ENCODE data around the gene RAB15.

The RAB15 gene

DNA sequence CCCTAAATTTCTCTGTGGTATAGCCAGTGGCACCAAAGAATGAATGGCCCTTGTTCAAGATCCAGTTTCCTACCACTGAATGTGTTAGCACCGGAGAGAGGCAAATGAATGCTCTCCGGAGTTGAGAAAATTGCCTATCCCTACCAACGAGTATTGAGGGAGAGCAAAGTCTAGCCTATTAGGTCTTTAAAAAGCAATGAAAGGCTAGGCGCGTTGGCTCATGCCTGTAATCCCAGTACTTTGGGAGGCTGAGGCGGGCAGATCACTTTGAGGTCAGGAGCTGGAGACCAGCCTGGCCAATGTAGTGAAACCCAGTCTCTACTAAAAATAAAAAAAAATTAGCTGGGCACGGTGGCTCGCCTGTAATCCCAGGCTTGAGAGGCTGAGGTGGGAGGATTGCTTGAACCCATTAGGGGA, 898 bp upstream of the RAB15 start:
- Histone ChIP-seq H3K9ac (ENCODE audit: low read depth, low read length) (peak overlapping the region; percentile 68; the same call in 1 of the 2 replicates), H3K79me2 (ENCODE audit: insufficient read depth, low read length) (no peaks in the 10 kb centered on the region), H3K27me3 (ENCODE audit: insufficient read depth, low read length, poor library complexity) (no peaks in the 10 kb centered on the region), H3K4me1 (ENCODE audit: insufficient read depth, low read length) (peaks cover 28% of the 10 kb centered on the region), H3K36me3 (ENCODE audit: insufficient read depth, low read length) (no peaks in the 10 kb centered on the region), H4K20me1 (ENCODE audit: insufficient read depth, low read length) (0 out of 2 replicates have a peak, but pooled peaks cover 7% of the 10 kb centered on the region), H3K27ac (ENCODE audit: low read length) (no peak overlapping the region), H2AFZ (ENCODE audit: low read depth, low read length) (peak overlapping the region; percentile 92), H3K9me3 (ENCODE audit: insufficient read depth, low read length, severe bottlenecking) (no peaks in the 10 kb centered on the region), H3K4me2 (ENCODE audit: insufficient read depth, low read length) (peak overlapping the region; percentile 84), H3K4me3 (ENCODE audit: low read depth in 1 of 2, low read length in 2 of 2) (peak overlapping the region in 1 of 2 experiments; percentile 64; a peak in 2 of 4 replicates)
- DNase-seq (no peak), ATAC-seq (ENCODE audit: insufficient read depth, low read depth) (no peak)
- TF ChIP-seq, protein P1, sequence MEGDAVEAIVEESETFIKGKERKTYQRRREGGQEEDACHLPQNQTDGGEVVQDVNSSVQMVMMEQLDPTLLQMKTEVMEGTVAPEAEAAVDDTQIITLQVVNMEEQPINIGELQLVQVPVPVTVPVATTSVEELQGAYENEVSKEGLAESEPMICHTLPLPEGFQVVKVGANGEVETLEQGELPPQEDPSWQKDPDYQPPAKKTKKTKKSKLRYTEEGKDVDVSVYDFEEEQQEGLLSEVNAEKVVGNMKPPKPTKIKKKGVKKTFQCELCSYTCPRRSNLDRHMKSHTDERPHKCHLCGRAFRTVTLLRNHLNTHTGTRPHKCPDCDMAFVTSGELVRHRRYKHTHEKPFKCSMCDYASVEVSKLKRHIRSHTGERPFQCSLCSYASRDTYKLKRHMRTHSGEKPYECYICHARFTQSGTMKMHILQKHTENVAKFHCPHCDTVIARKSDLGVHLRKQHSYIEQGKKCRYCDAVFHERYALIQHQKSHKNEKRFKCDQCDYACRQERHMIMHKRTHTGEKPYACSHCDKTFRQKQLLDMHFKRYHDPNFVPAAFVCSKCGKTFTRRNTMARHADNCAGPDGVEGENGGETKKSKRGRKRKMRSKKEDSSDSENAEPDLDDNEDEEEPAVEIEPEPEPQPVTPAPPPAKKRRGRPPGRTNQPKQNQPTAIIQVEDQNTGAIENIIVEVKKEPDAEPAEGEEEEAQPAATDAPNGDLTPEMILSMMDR (IDR thresholded peaks at IDR 0.05; ENCODE audit: borderline replicate concordance, extremely low read depth, low read length, poor library complexity, severe bottlenecking): no peak
- TF ChIP-seq EZH2 (IDR thresholded peaks at IDR 0.05; ENCODE audit: borderline replicate concordance, low read depth, low read length, severe bottlenecking): no peak

DNA sequence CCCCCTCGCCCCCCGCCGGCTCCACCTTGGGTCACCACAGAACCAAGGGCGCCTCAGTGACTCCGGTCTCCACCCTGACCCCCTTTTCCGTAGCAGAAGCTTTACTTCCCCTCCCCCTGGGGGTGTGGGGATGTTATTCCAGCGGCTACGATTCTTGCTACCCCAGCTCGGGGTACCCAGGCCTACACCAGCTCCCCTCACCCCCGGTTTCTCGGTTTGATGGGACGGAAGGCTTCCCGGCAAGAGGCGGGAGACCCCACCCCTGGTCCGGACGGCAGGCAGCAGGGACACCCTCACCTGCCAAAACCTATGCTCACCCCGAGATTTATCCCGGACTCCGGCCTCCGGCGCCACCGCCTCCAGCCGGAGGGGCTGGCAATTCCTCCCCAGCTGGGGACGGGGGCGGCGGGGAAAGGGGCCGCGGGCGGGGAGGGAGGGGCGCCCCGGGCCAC, 619 bp downstream of the RAB15 start:
- Histone ChIP-seq H3K27ac (ENCODE audit: low read length) (peak overlapping the region; percentile 56; the same call in 1 of the 2 replicates), H3K4me2 (ENCODE audit: insufficient read depth, low read length) (peak overlapping the region; percentile 84)
- TF ChIP-seq, protein P1 (IDR thresholded peaks at IDR 0.05; ENCODE audit: borderline replicate concordance, extremely low read depth, low read length, poor library complexity, severe bottlenecking): no peak
- TF ChIP-seq EZH2 (IDR thresholded peaks at IDR 0.05; ENCODE audit: borderline replicate concordance, low read depth, low read length, severe bottlenecking): no peak

DNA sequence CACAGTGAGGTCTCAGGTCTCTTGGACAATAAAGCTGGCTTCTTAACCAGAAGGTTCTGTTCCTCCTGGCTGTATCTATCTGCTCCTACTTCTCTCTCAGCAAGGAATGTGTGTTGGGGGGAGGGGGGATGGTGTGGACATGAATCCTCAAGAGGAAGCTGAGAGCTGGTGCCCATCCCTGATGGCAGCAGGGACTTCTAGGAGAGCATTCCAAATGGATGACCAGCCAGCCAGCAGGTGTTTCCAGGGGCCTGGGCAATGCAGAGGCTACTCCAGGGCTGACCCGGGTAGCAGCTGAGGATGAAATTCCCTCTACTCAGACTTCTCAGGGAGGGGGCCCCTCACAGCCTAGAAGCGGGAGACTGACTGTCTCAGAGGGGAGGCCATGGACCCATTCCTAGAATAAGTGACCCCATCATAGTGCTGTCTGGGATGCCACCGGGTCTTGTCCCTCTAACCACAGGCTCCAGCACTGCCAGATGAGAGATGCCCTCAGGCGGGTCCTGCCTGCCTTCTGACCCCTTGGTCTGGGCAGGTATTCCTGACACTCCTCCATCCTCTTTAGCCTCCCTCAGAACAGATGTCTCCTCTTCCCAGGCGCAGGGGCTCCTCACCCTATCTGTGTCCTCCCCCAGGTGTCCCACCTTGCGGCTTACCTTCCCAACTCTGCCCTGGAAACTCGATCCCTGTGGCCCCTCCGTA, 1.2 kb downstream of the RAB15 start:
- no peak for TF ChIP-seq EZH2 (IDR thresholded peaks at IDR 0.05; ENCODE audit: borderline replicate concordance, low read depth, low read length, severe bottlenecking)
- TF ChIP-seq, protein P1 (IDR thresholded peaks at IDR 0.05; ENCODE audit: borderline replicate concordance, extremely low read depth, low read length, poor library complexity, severe bottlenecking): no peak
- Histone ChIP-seq H3K27me3 (ENCODE audit: insufficient read depth, low read length, poor library complexity) (no peaks in the 10 kb centered on the region), H3K9ac (ENCODE audit: low read depth, low read length) (peak overlapping the region; percentile 68), H3K4me2 (ENCODE audit: insufficient read depth, low read length) (peak overlapping the region; percentile 84), H3K36me3 (ENCODE audit: insufficient read depth, low read length) (0 out of 2 replicates have a peak, but pooled peaks cover 2% of the 10 kb centered on the region), H3K79me2 (ENCODE audit: insufficient read depth, low read length) (no peaks in the 10 kb centered on the region), H3K27ac (ENCODE audit: low read length) (no peak overlapping the region), H3K9me3 (ENCODE audit: insufficient read depth, low read length, severe bottlenecking) (no peaks in the 10 kb centered on the region), H3K4me3 (ENCODE audit: low read depth in 1 of 2, low read length in 2 of 2) (peak overlapping the region; percentile 50 to 64; a peak in 3 of 4 replicates), H4K20me1 (ENCODE audit: insufficient read depth, low read length) (peaks cover 7% of the 10 kb centered on the region; the same call in 1 of the 2 replicates), H3K4me1 (ENCODE audit: insufficient read depth, low read length) (peaks cover 28% of the 10 kb centered on the region), H2AFZ (ENCODE audit: low read depth, low read length) (no peak overlapping the region)
- no peak for ATAC-seq (ENCODE audit: insufficient read depth, low read depth)
- DNase-seq: no peak

More for the DNA sequence above, 619 bp downstream of the RAB15 start:
- Histone ChIP-seq H3K79me2 (ENCODE audit: insufficient read depth, low read length) (no peaks in the 10 kb centered on the region), H3K27me3 (ENCODE audit: insufficient read depth, low read length, poor library complexity) (no peaks in the 10 kb centered on the region), H3K9me3 (ENCODE audit: insufficient read depth, low read length, severe bottlenecking) (no peaks in the 10 kb centered on the region), H3K9ac (ENCODE audit: low read depth, low read length) (peak overlapping the region; percentile 68), H2AFZ (ENCODE audit: low read depth, low read length) (peak overlapping the region; percentile 92; the same call in 1 of the 2 replicates), H3K4me3 (ENCODE audit: low read depth in 1 of 2, low read length in 2 of 2) (peak overlapping the region; percentile 50 to 64), H3K4me1 (ENCODE audit: insufficient read depth, low read length) (peaks cover 28% of the 10 kb centered on the region), H3K36me3 (ENCODE audit: insufficient read depth, low read length) (no peaks in the 10 kb centered on the region), H4K20me1 (ENCODE audit: insufficient read depth, low read length) (peaks cover 7% of the 10 kb centered on the region; the same call in 1 of the 2 replicates)
- ATAC-seq (ENCODE audit: insufficient read depth, low read depth): no peak
- no peak for DNase-seq

Data from DND-41 (cell line).